Measurements from ENCODE around the gene NR3C2. TPM values are rescaled to one million over a fixed set of nuclear protein-coding genes. Genes with fewer than 3 reads are reported as not detected.

Gene NR3C2
- polyA plus RNA-seq, 1 of the 3 experiments (the other 2 are of a cell fraction): 0.02 TPM

DNA sequence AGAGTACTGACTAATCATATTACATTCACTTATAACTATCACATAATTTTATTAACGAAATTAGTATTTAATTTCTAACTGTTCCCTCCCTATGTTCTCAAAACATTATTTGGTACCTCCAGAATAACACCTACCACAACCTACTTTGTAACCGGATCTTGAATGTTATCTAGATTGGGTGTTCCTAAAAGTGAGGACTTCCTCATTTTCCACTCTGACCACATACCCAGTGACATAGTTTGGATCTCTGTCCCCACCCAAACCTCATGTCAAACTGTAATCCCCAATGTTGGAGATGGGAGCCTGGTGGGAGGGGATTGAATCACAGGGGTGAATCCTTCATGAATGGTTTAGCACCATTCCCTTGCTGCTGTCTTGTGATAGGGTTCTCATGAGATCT, 21.8 kb downstream of the NR3C2 start:
- no peak for TF ChIP-seq RAD21 (IDR thresholded peaks at IDR 0.05; ENCODE audit: low read length)
- H3K4me2 ChIP-seq: no peak overlapping the region

DNA sequence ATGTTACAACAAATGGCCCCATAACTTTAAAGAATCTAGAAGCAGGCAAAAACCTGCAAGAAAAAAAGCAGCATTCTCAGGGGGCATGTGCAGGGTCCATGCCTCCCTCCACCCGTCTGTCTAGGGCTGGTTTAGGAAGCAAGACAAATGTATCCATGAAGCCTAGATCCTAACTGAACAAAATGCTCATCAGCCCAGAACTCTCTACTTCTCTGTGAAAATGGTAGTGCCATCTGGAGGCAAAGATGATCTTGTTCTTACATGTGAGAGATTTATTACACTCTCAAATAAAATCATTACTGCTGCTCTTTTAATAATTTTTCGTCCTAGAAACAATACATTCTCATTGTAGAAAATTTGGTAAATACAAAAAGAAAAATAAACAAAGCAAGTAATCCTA, 26.7 kb downstream of the NR3C2 start:
- Histone ChIP-seq H3K4me2 (no peak overlapping the region), H4K20me1 (ENCODE audit: insufficient read depth) (no peaks in the 10 kb centered on the region), H3K4me1 (ENCODE audit: control insufficient read depth in 1 of 2, insufficient read depth in 2 of 2, low read depth in 1 of 2, low read length in 1 of 2) (peaks cover 0 to 2% of the 10 kb centered on the region in 2 experiments; a peak in 2 of 4 replicates), H3K36me3 (replicated peaks in 1 of 2; ENCODE audit: control insufficient read depth in 1 of 2, insufficient read depth in 2 of 2, low read length in 1 of 2) (no peaks in the 10 kb centered on the region), H3K9me2 (no peaks in the 10 kb centered on the region), H3K79me2 (ENCODE audit: insufficient read depth) (no peaks in the 10 kb centered on the region), H3K4me3 (ENCODE audit: low read depth in 2 of 2, low read length in 1 of 2) (no peak overlapping the region), H3K27ac (ENCODE audit: low read depth in 2 of 2, low read length in 1 of 2) (no peak overlapping the region), H3F3A (replicated peaks; ENCODE audit: insufficient read depth) (no peaks in the 10 kb centered on the region), H3K9ac (no peak overlapping the region), H3K9me3 (no peaks in the 10 kb centered on the region), H2AFZ (ENCODE audit: low read depth) (no peak overlapping the region), H3K27me3 (ENCODE audit: insufficient read depth) (no peaks in the 10 kb centered on the region)
- TF ChIP-seq, protein P1, sequence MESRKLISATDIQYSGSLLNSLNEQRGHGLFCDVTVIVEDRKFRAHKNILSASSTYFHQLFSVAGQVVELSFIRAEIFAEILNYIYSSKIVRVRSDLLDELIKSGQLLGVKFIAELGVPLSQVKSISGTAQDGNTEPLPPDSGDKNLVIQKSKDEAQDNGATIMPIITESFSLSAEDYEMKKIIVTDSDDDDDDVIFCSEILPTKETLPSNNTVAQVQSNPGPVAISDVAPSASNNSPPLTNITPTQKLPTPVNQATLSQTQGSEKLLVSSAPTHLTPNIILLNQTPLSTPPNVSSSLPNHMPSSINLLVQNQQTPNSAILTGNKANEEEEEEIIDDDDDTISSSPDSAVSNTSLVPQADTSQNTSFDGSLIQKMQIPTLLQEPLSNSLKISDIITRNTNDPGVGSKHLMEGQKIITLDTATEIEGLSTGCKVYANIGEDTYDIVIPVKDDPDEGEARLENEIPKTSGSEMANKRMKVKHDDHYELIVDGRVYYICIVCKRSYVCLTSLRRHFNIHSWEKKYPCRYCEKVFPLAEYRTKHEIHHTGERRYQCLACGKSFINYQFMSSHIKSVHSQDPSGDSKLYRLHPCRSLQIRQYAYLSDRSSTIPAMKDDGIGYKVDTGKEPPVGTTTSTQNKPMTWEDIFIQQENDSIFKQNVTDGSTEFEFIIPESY (IDR thresholded peaks at IDR 0.05; ENCODE audit: borderline replicate concordance, low read depth): no peak
- TF ChIP-seq, protein P2, sequence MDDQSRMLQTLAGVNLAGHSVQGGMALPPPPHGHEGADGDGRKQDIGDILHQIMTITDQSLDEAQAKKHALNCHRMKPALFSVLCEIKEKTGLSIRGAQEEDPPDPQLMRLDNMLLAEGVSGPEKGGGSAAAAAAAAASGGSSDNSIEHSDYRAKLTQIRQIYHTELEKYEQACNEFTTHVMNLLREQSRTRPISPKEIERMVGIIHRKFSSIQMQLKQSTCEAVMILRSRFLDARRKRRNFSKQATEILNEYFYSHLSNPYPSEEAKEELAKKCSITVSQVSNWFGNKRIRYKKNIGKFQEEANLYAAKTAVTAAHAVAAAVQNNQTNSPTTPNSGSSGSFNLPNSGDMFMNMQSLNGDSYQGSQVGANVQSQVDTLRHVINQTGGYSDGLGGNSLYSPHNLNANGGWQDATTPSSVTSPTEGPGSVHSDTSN (IDR thresholded peaks at IDR 0.05): no peak
- TF ChIP-seq, protein P3, sequence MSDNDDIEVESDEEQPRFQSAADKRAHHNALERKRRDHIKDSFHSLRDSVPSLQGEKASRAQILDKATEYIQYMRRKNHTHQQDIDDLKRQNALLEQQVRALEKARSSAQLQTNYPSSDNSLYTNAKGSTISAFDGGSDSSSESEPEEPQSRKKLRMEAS (IDR thresholded peaks at IDR 0.05; ENCODE audit: low read depth): no peak
- TF ChIP-seq RAD21 (IDR thresholded peaks at IDR 0.05; ENCODE audit: low read length): peak; percentile 47
- DNase-seq: peak; percentile 20
- ChIA-PET POLR2A (no interaction called here), CTCF (interaction anchor here (0.6 to 1.2 kb wide), 2 partner anchors 20 to 1027 kb away, joined by 3 read pairs; no protein-coding TSS in a partner anchor)
- WGBS (ENCODE audit: low lambda C conversion rate): 20% methylated on average over 2 of the region's 2 CpGs

More for the DNA sequence above, 21.8 kb downstream of the NR3C2 start:
- no peak overlapping the region for H3K27ac ChIP-seq (ENCODE audit: low read depth in 2 of 2, low read length in 1 of 2)
- H3K27me3 ChIP-seq (ENCODE audit: insufficient read depth): no peaks in the 10 kb centered on the region
- no peaks in the 10 kb centered on the region for H3K79me2 ChIP-seq (ENCODE audit: insufficient read depth)
- H3K4me1 ChIP-seq (ENCODE audit: control insufficient read depth in 1 of 2, insufficient read depth in 2 of 2, low read depth in 1 of 2, low read length in 1 of 2): peaks cover 0 to 3% of the 10 kb centered on the region in 2 experiments; a peak in 2 of 4 replicates
- 48% methylated on average over 2 of the region's 2 CpGs for WGBS (ENCODE audit: low lambda C conversion rate)
- H3K9me2 ChIP-seq: no peaks in the 10 kb centered on the region
- no peaks in the 10 kb centered on the region for H3K36me3 ChIP-seq (replicated peaks in 1 of 2; ENCODE audit: control insufficient read depth in 1 of 2, insufficient read depth in 2 of 2, low read length in 1 of 2)
- no peak overlapping the region for H3K4me3 ChIP-seq (ENCODE audit: low read depth in 2 of 2, low read length in 1 of 2)
- H3K9me3 ChIP-seq: no peaks in the 10 kb centered on the region
- DNase-seq: no peak
- H4K20me1 ChIP-seq (ENCODE audit: insufficient read depth): no peaks in the 10 kb centered on the region
- ChIA-PET POLR2A (no interaction called here), CTCF (no interaction called here)
- no peaks in the 10 kb centered on the region for H3F3A ChIP-seq (replicated peaks; ENCODE audit: insufficient read depth)
- H3K9ac ChIP-seq: no peak overlapping the region
- H2AFZ ChIP-seq (ENCODE audit: low read depth): no peak overlapping the region

DNA sequence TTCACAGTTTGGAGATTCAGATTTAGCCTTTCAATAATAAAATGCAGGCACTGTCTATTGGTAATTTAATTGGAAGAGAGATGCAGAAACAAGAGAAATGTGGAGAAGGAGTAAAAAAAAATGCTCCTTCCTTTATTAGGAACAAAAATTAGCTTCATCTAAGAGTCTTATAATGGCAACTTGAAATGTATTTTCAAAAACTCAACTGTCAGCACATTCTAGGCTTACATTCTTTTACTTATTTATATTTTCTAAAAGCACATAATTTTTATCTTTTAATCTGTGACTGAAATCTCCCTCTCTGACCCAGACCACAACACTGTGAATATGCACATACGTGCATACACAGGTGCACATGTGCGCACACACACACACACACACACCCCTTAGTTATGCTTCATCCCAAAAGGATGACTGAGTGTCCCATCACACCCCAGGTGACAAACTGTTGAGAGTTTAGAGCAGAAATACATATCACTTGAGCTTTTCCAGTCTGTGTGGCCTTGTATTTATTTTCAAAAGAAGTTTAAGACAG, 29.7 kb downstream of the NR3C2 start:
- 0 out of 2 replicates have a peak, but pooled peaks cover 3% of the 10 kb centered on the region for H3K9me2 ChIP-seq
- no peak overlapping the region for H3K4me2 ChIP-seq
- no peaks in the 10 kb centered on the region for H3K9me3 ChIP-seq
- DNase-seq: no peak
- H4K20me1 ChIP-seq (ENCODE audit: insufficient read depth): no peaks in the 10 kb centered on the region
- ChIA-PET CTCF (no interaction called here), POLR2A (no interaction called here)
- H3K4me1 ChIP-seq (ENCODE audit: control insufficient read depth in 1 of 2, insufficient read depth in 2 of 2, low read depth in 1 of 2, low read length in 1 of 2): peaks cover 0 to 2% of the 10 kb centered on the region in 2 experiments; a peak in 2 of 4 replicates
- no peaks in the 10 kb centered on the region for H3K36me3 ChIP-seq (replicated peaks in 1 of 2; ENCODE audit: control insufficient read depth in 1 of 2, insufficient read depth in 2 of 2, low read length in 1 of 2)
- 70% methylated on average over 2 of the region's 2 CpGs for WGBS (ENCODE audit: low lambda C conversion rate)
- no peak overlapping the region for H2AFZ ChIP-seq (ENCODE audit: low read depth)
- no peaks in the 10 kb centered on the region for H3K27me3 ChIP-seq (ENCODE audit: insufficient read depth)
- no peak overlapping the region for H3K4me3 ChIP-seq (ENCODE audit: low read depth in 2 of 2, low read length in 1 of 2)
- H3F3A ChIP-seq (replicated peaks; ENCODE audit: insufficient read depth): no peaks in the 10 kb centered on the region
- H3K79me2 ChIP-seq (ENCODE audit: insufficient read depth): no peaks in the 10 kb centered on the region
- no peak overlapping the region for H3K27ac ChIP-seq (ENCODE audit: low read depth in 2 of 2, low read length in 1 of 2)
- no peak overlapping the region for H3K9ac ChIP-seq
- TF ChIP-seq POLR2AphosphoS5 (IDR thresholded peaks at IDR 0.05; ENCODE audit: low read depth, low read length) (no peak), GABPA (IDR thresholded peaks at IDR 0.05; ENCODE audit: low read depth) (no peak), RCOR1 (IDR thresholded peaks at IDR 0.05; ENCODE audit: low read length) (no peak), FOXM1 (IDR thresholded peaks at IDR 0.05; ENCODE audit: low read depth) (no peak), CHD2 (IDR thresholded peaks at IDR 0.05; ENCODE audit: low read length, partially characterized antibody) (no peak), YY1 (IDR thresholded peaks at IDR 0.05; ENCODE audit: low read depth) (no peak), EP300 (IDR thresholded peaks at IDR 0.05; ENCODE audit: borderline replicate concordance in 1 of 2, low read depth in 1 of 2, low read length in 1 of 2) (no peak), SMC3 (IDR thresholded peaks at IDR 0.05; ENCODE audit: low read depth, low read length) (no peak)
- TF ChIP-seq, protein P4, sequence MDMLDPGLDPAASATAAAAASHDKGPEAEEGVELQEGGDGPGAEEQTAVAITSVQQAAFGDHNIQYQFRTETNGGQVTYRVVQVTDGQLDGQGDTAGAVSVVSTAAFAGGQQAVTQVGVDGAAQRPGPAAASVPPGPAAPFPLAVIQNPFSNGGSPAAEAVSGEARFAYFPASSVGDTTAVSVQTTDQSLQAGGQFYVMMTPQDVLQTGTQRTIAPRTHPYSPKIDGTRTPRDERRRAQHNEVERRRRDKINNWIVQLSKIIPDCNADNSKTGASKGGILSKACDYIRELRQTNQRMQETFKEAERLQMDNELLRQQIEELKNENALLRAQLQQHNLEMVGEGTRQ (IDR thresholded peaks at IDR 0.05; ENCODE audit: borderline replicate concordance, low read depth, low read length): no peak
- TF ChIP-seq, protein P3 (IDR thresholded peaks at IDR 0.05; ENCODE audit: low read depth): no peak
- TF ChIP-seq, protein P2 (IDR thresholded peaks at IDR 0.05): no peak

All from SK-N-SH (cell line).